Neural cell (in vitro differentiated cells): ENCODE measurements around the gene DUS1L.

ENCODE experiments used
- EZH2 ChIP-seq: fragments of 200-600, 300-800 bp; shearing (Covaris generic), sonication (generic); IDR thresholded peaks from 2 replicates; pipeline ENCODE4 v1.6.1; 2014; ENCODE audit warnings: antibody characterized with exemption, low read length, borderline replicate concordance, mild to moderate bottlenecking; ENCODE audit not compliant: insufficient read depth, poor library complexity, severe bottlenecking
- POLR2AphosphoS5 ChIP-seq: IDR thresholded peaks from 2 replicates; pipeline ENCODE4 v1.6.1; 2012
- RAD21 ChIP-seq: fragments of 450-650 bp; conservative IDR thresholded peaks from 2 replicates; pipeline ENCODE4 v1.6.1; 2014; ENCODE audit warnings: antibody characterized with exemption, mild to moderate bottlenecking, moderate library complexity
- REST ChIP-seq: IDR thresholded peaks from 2 replicates; pipeline ENCODE4 v1.6.1; 2012; ENCODE audit warnings: borderline replicate concordance
- TF ChIP-seq, protein P1 (sequence below): fragments of 450-650 bp; IDR thresholded peaks from 2 replicates; pipeline ENCODE4 v1.5.1; 2014; ENCODE audit warnings: antibody characterized with exemption, mild to moderate bottlenecking, moderate library complexity; ENCODE audit not compliant: poor library complexity, severe bottlenecking

GRCh38 chr17:82058230-82058854 lies 7.3 kb downstream of the DUS1L start:
- no peak for TF ChIP-seq RAD21
- TF ChIP-seq, protein P1, sequence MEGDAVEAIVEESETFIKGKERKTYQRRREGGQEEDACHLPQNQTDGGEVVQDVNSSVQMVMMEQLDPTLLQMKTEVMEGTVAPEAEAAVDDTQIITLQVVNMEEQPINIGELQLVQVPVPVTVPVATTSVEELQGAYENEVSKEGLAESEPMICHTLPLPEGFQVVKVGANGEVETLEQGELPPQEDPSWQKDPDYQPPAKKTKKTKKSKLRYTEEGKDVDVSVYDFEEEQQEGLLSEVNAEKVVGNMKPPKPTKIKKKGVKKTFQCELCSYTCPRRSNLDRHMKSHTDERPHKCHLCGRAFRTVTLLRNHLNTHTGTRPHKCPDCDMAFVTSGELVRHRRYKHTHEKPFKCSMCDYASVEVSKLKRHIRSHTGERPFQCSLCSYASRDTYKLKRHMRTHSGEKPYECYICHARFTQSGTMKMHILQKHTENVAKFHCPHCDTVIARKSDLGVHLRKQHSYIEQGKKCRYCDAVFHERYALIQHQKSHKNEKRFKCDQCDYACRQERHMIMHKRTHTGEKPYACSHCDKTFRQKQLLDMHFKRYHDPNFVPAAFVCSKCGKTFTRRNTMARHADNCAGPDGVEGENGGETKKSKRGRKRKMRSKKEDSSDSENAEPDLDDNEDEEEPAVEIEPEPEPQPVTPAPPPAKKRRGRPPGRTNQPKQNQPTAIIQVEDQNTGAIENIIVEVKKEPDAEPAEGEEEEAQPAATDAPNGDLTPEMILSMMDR = no peak
- no peak for TF ChIP-seq EZH2
- TF ChIP-seq REST = no peak
- TF ChIP-seq POLR2AphosphoS5 = no peak
